Measurements from ENCODE around the gene IL17C. TPM values are rescaled to one million over a fixed set of nuclear protein-coding genes. Genes with fewer than 3 reads are reported as not detected.

IL17C gene
- total and polyA plus RNA-seq, 2 experiments from 2014 or later = 0.57 TPM; not detected in 1

- no peaks in the 10 kb centered on the region for H3K9me3 ChIP-seq (ENCODE audit: low read depth)
- H3K27ac ChIP-seq = no peak overlapping the region
- H3K27me3 ChIP-seq = peaks cover 9% of the 10 kb centered on the region
- H4K20me1 ChIP-seq (ENCODE audit: insufficient read depth, poor library complexity, severe bottlenecking) = peaks cover 5% of the 10 kb centered on the region
- H3K36me3 ChIP-seq (replicated peaks; ENCODE audit: insufficient read depth, low read depth) = no peaks in the 10 kb centered on the region
- peak; percentile 75 for DNase-seq (ENCODE audit: low spot score)
- no peaks in the 10 kb centered on the region for H3K79me2 ChIP-seq
- H3K4me3 ChIP-seq = no peak overlapping the region
- no peak overlapping the region for H2AFZ ChIP-seq
- peaks cover 9% of the 10 kb centered on the region for H3K4me1 ChIP-seq (ENCODE audit: insufficient read depth)
- no peak for TF ChIP-seq EZH2 (IDR thresholded peaks at IDR 0.05; ENCODE audit: borderline replicate concordance)
- TF ChIP-seq CTCF (IDR thresholded peaks at IDR 0.05; ENCODE audit: poor library complexity) = no peak
- TF ChIP-seq EZH2phosphoT487 (IDR thresholded peaks at IDR 0.05; ENCODE audit: low read depth, severe bottlenecking, unreplicated experiment) = no peak
- WGBS (ENCODE audit: low lambda C conversion rate, missing lambda C conversion rate) = 8% methylated on average over 32 of the region's 82 CpGs
- H3K4me2 ChIP-seq = peak overlapping the region; percentile 97
- H3K9me2 ChIP-seq (replicated peaks; ENCODE audit: insufficient read depth) = no peaks in the 10 kb centered on the region
Observed at GRCh38 chr16:88634141-88634993, 4.0 kb upstream of the IL17C start.

- Histone ChIP-seq H3K36me3 (replicated peaks; ENCODE audit: insufficient read depth, low read depth) (no peaks in the 10 kb centered on the region), H3K27ac (no peak overlapping the region), H3K4me1 (ENCODE audit: insufficient read depth) (peaks cover 9% of the 10 kb centered on the region), H3K4me2 (peak overlapping the region; percentile 97), H2AFZ (no peak overlapping the region), H3K4me3 (no peak overlapping the region), H4K20me1 (ENCODE audit: insufficient read depth, poor library complexity, severe bottlenecking) (peaks cover 5% of the 10 kb centered on the region), H3K27me3 (peaks cover 9% of the 10 kb centered on the region), H3K9me2 (replicated peaks; ENCODE audit: insufficient read depth) (no peaks in the 10 kb centered on the region), H3K9me3 (ENCODE audit: low read depth) (no peaks in the 10 kb centered on the region), H3K79me2 (no peaks in the 10 kb centered on the region)
- 44% methylated on average over 20 of the region's 28 CpGs for WGBS (ENCODE audit: low lambda C conversion rate, missing lambda C conversion rate)
- no peak for TF ChIP-seq EZH2phosphoT487 (IDR thresholded peaks at IDR 0.05; ENCODE audit: low read depth, severe bottlenecking, unreplicated experiment)
- no peak for TF ChIP-seq CTCF (IDR thresholded peaks at IDR 0.05; ENCODE audit: poor library complexity)
- TF ChIP-seq EZH2 (IDR thresholded peaks at IDR 0.05; ENCODE audit: borderline replicate concordance) = no peak
- DNase-seq (ENCODE audit: low spot score) = no peak
Observed at GRCh38 chr16:88634994-88635670, 3.2 kb upstream of the IL17C start.

- H3K27me3 ChIP-seq = peaks cover 9% of the 10 kb centered on the region
- H3K9me3 ChIP-seq (ENCODE audit: low read depth) = no peaks in the 10 kb centered on the region
- H4K20me1 ChIP-seq (ENCODE audit: insufficient read depth, poor library complexity, severe bottlenecking) = peaks cover 5% of the 10 kb centered on the region
- WGBS (ENCODE audit: low lambda C conversion rate, missing lambda C conversion rate) = 94% methylated on average over 17 of the region's 17 CpGs
- no peak overlapping the region for H3K4me3 ChIP-seq
- TF ChIP-seq EZH2 (IDR thresholded peaks at IDR 0.05; ENCODE audit: borderline replicate concordance) (no peak), CTCF (IDR thresholded peaks at IDR 0.05; ENCODE audit: poor library complexity) (no peak), EZH2phosphoT487 (IDR thresholded peaks at IDR 0.05; ENCODE audit: low read depth, severe bottlenecking, unreplicated experiment) (no peak)
- H3K9me2 ChIP-seq (replicated peaks; ENCODE audit: insufficient read depth) = no peaks in the 10 kb centered on the region
- H3K79me2 ChIP-seq = no peaks in the 10 kb centered on the region
- H2AFZ ChIP-seq = no peak overlapping the region
- no peak overlapping the region for H3K27ac ChIP-seq
- no peak for DNase-seq (ENCODE audit: low spot score)
- H3K4me1 ChIP-seq (ENCODE audit: insufficient read depth) = peaks cover 9% of the 10 kb centered on the region
- no peak overlapping the region for H3K4me2 ChIP-seq
- no peaks in the 10 kb centered on the region for H3K36me3 ChIP-seq (replicated peaks; ENCODE audit: insufficient read depth, low read depth)
Observed at GRCh38 chr16:88635671-88636319, 2.6 kb upstream of the IL17C start.
